ENCODE data around the gene ADORA1.

The ADORA1 gene

GRCh38 chr1:203161703-203162102, 34.2 kb downstream of the ADORA1 start:
- no peak for DNase-seq

GRCh38 chr1:203162403-203162802, 34.9 kb downstream of the ADORA1 start:
- no peak for DNase-seq

- DNase-seq, result peak in 1 of 2 donors; percentile 38
Measured at GRCh38 chr1:203163891-203164635, 36.5 kb downstream of the ADORA1 start.

GRCh38 chr1:203165101-203165799, 37.7 kb downstream of the ADORA1 start:
- DNase-seq, result no peak

GRCh38 chr1:203165800-203166161, 38.3 kb downstream of the ADORA1 start:
- no peak for DNase-seq

- DNase-seq, result no peak
Measured at GRCh38 chr1:203166192-203166940, 38.8 kb downstream of the ADORA1 start.

GRCh38 chr1:203167026-203167912, 39.7 kb downstream of the ADORA1 start:
- DNase-seq, result no peak

GRCh38 chr1:203167913-203168200, 40.3 kb downstream of the ADORA1 start:
- no peak for DNase-seq

GRCh38 chr1:203168256-203168786, 40.8 kb downstream of the ADORA1 start:
- DNase-seq, result no peak

- DNase-seq, result no peak
Measured at GRCh38 chr1:203168991-203169390, 41.5 kb downstream of the ADORA1 start.

GRCh38 chr1:203169770-203170520, 42.4 kb downstream of the ADORA1 start:
- DNase-seq, result no peak

- no peak for DNase-seq
Measured at GRCh38 chr1:203170625-203171330, 43.3 kb downstream of the ADORA1 start.

GRCh38 chr1:203171341-203172183, 44.0 kb downstream of the ADORA1 start:
- DNase-seq, result no peak

- DNase-seq, result peak in 1 of 2 donors; percentile 64
Measured at GRCh38 chr1:203172184-203173010, 44.9 kb downstream of the ADORA1 start.

- DNase-seq, result no peak
Measured at GRCh38 chr1:203173011-203173555, 45.6 kb downstream of the ADORA1 start.

- DNase-seq, result no peak
Measured at GRCh38 chr1:203173566-203173965, 46.0 kb downstream of the ADORA1 start.

- DNase-seq, result no peak
Measured at GRCh38 chr1:203174324-203174985, 46.9 kb downstream of the ADORA1 start.

- no peak for DNase-seq
Measured at GRCh38 chr1:203175237-203175826, 47.8 kb downstream of the ADORA1 start, which contains the start of gene MYBPH. Gene MYBPH, minus strand, starts transcription at chr1:203175826. Its CDS starts 71 bp downstream, at chr1:203175755.
